PC-3 (cell line): ENCODE data around the gene TMED7. TPM values are rescaled to one million over a fixed set of nuclear protein-coding genes. Genes with fewer than 3 reads are reported as not detected.

ENCODE experiments used
- ATAC-seq: fragments of 200-7000 bp; cut with Tn5 transposase; 2 replicates; pipeline ENCODE4 v1.9.1; 2020; ENCODE audit warnings: mild to moderate bottlenecking, moderate library complexity
- BruUV-seq: library from RNA; stranded (reverse); fragments of 400-500 nt; replicated peaks from 2 replicates; lab custom pipeline; 2021; lab: Mats Ljungman, UMichigan
- CTCF ChIA-PET: fragments of 300-600 bp; sonication (Branson Sonifier 250); formaldehyde crosslinking; loops from one replicate; lab custom pipeline; 2022; ENCODE audit warnings: antibody characterized with exemption; lab: Charles Lee
- POLR2A ChIA-PET: fragments of 300-600 bp; sonication (Branson Sonifier 250); formaldehyde crosslinking; loops from one replicate; lab custom pipeline; 2022; ENCODE audit warnings: antibody characterized with exemption; ENCODE audit not compliant: unreplicated experiment; lab: Charles Lee
- DNase-seq: peaks from one replicate; pipeline ENCODE4 v3.0.0-alpha.2; 2015
- H2AFZ ChIP-seq: fragments of 300-600 bp; sonication (generic); 2 replicates; pipeline ENCODE4 v1.6.0; 2016; ENCODE audit warnings: antibody characterized with exemption, low read length
- H3F3A ChIP-seq: fragments of 300-600 bp; sonication (generic); one replicate; pipeline ENCODE4 v1.6.0; 2017; ENCODE audit warnings: antibody characterized with exemption, low read length, control low read depth, mild to moderate bottlenecking; ENCODE audit not compliant: unreplicated experiment
- H3K27ac ChIP-seq: fragments of 300-600 bp; sonication (generic); 2 replicates; pipeline ENCODE4 v1.5.1; 2016; ENCODE audit warnings: mild to moderate bottlenecking, low read length
- H3K27me3 ChIP-seq: fragments of 300-600 bp; sonication (generic); 2 replicates; pipeline ENCODE4 v1.6.1; 2016; ENCODE audit warnings: low read length, mixed read lengths
- H3K36me3 ChIP-seq: fragments of 300-600 bp; sonication (generic); 2 replicates; pipeline ENCODE4 v1.6.1; 2016; ENCODE audit warnings: low read depth, mixed run types, low read length, mixed read lengths
- H3K4me1 ChIP-seq: fragments of 300-600 bp; sonication (generic); 2 replicates; pipeline ENCODE4 v1.5.1; 2016; ENCODE audit warnings: low read length; ENCODE audit not compliant: insufficient read depth
- H3K4me2 ChIP-seq: fragments of 300-600 bp; sonication (generic); 2 replicates; pipeline ENCODE4 v1.6.0; 2016; ENCODE audit warnings: low read length
- H3K4me3 ChIP-seq: fragments of 300-600 bp; sonication (generic); 2 replicates; pipeline ENCODE4 v1.5.1; 2016; ENCODE audit warnings: mild to moderate bottlenecking, low read length, mixed read lengths
- H3K79me2 ChIP-seq: fragments of 300-600 bp; sonication (generic); 2 replicates; pipeline ENCODE4 v1.6.1; 2017; ENCODE audit warnings: low read length, mixed read lengths
- H3K9ac ChIP-seq: fragments of 300-600 bp; sonication (generic); 2 replicates; pipeline ENCODE4 v1.6.0; 2016; ENCODE audit warnings: mild to moderate bottlenecking, low read length
- H3K9me2 ChIP-seq: fragments of 300-600 bp; sonication (generic); replicated peaks from 2 replicates; pipeline ENCODE4 v1.6.1; 2016; ENCODE audit warnings: mixed run types, low read length, mixed read lengths
- H3K9me3 ChIP-seq: fragments of 300-600 bp; sonication (generic); 2 replicates; pipeline ENCODE4 v1.6.1; 2016; ENCODE audit warnings: low read length, mixed read lengths
- H4K20me1 ChIP-seq: fragments of 300-600 bp; sonication (generic); 2 replicates; pipeline ENCODE4 v1.6.1; 2016; ENCODE audit warnings: low read length, mixed read lengths
- EZH2 ChIP-seq: fragments of 300-600 bp; sonication (generic); IDR thresholded peaks from one replicate; pipeline ENCODE4 v1.6.1; 2017; ENCODE audit warnings: antibody characterized with exemption, mild to moderate bottlenecking, low read length; ENCODE audit not compliant: unreplicated experiment
- EZH2phosphoT487 ChIP-seq: fragments of 300-600 bp; sonication (generic); IDR thresholded peaks from 2 replicates; pipeline ENCODE4 v1.6.1; 2018; ENCODE audit warnings: mild to moderate bottlenecking, antibody characterized with exemption, low read length, borderline replicate concordance
- intact Hi-C: fragments of 100-400 bp; cut with micrococcal nuclease; formaldehyde crosslinking; loops from 2 replicates; pipeline ENCODE4 v1.9.0; 2023
- total RNA-seq: library from RNA; depleted of rRNA; stranded (reverse); fragments of >200 nt; gene quantifications from 2 replicates; pipeline ENCODE4 v1.2.3, GENCODE V29; 2014
- TF ChIP-seq, protein P1 (sequence below): fragments of 300-600 bp; sonication (generic); conservative IDR thresholded peaks from 2 replicates; pipeline ENCODE4 v1.5.1; 2017; ENCODE audit warnings: antibody characterized with exemption, low read depth, mild to moderate bottlenecking, low read length

Gene TMED7
- total RNA-seq, 1 experiment from 2014 or later, result 234 TPM

DNA sequence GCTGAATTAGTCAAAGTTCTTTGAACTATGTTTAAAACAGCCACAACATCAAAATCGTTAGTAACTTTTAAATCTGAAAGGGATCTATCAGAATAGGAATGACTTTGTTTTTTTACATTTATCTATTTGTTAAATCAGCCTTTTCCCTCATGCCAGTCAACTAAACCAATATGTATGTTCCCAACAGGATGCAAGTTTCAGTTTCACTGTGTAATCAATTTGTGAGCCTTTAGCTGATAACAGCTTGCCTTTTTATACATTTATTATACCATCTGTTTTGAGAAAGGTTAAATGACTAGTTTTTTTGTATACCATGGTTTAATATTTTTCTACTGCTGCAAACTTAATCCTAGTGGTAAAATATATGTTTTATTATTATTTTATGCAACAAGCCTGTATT is 8.9 kb downstream of the TMED7 start:
- Histone ChIP-seq H3K4me1 (no peaks in the 10 kb centered on the region), H3K4me2 (no peak overlapping the region), H3K9me2 (no peaks in the 10 kb centered on the region), H3K4me3 (no peak overlapping the region), H3K79me2 (peaks cover 25% of the 10 kb centered on the region), H3F3A (no peaks in the 10 kb centered on the region), H4K20me1 (peaks cover 8% of the 10 kb centered on the region; the same call in 1 of the 2 replicates), H3K27ac (no peak overlapping the region), H3K9ac (no peak overlapping the region), H2AFZ (no peak overlapping the region), H3K36me3 (peaks cover 52% of the 10 kb centered on the region), H3K9me3 (no peaks in the 10 kb centered on the region), H3K27me3 (no peaks in the 10 kb centered on the region)
- no peak for ATAC-seq
- POLR2A ChIA-PET, result no interaction called here
- DNase-seq, result no peak
- CTCF ChIA-PET, result no interaction called here
- no TSS peak for BruUV-seq
- TF ChIP-seq, protein P1, sequence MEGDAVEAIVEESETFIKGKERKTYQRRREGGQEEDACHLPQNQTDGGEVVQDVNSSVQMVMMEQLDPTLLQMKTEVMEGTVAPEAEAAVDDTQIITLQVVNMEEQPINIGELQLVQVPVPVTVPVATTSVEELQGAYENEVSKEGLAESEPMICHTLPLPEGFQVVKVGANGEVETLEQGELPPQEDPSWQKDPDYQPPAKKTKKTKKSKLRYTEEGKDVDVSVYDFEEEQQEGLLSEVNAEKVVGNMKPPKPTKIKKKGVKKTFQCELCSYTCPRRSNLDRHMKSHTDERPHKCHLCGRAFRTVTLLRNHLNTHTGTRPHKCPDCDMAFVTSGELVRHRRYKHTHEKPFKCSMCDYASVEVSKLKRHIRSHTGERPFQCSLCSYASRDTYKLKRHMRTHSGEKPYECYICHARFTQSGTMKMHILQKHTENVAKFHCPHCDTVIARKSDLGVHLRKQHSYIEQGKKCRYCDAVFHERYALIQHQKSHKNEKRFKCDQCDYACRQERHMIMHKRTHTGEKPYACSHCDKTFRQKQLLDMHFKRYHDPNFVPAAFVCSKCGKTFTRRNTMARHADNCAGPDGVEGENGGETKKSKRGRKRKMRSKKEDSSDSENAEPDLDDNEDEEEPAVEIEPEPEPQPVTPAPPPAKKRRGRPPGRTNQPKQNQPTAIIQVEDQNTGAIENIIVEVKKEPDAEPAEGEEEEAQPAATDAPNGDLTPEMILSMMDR, result no peak
- TF ChIP-seq EZH2, result no peak
- no peak for TF ChIP-seq EZH2phosphoT487
- intact Hi-C loops, result no loop called here

- no peaks in the 10 kb centered on the region for H3K27me3 ChIP-seq
- no peak overlapping the region for H3K4me2 ChIP-seq
- ATAC-seq (no peak), DNase-seq (no peak)
- ChIA-PET POLR2A (no interaction called here), CTCF (no interaction called here)
- peaks cover 52% of the 10 kb centered on the region for H3K36me3 ChIP-seq
- H3K79me2 ChIP-seq, result peaks cover 21% of the 10 kb centered on the region
- H3F3A ChIP-seq, result no peaks in the 10 kb centered on the region
- intact Hi-C loops, result no loop called here
- no peak overlapping the region for H3K9ac ChIP-seq
- TF ChIP-seq, protein P1, result no peak
- TF ChIP-seq EZH2 (no peak), EZH2phosphoT487 (no peak)
- no peaks in the 10 kb centered on the region for H3K4me1 ChIP-seq
- no peak overlapping the region for H3K27ac ChIP-seq
- no TSS peak for BruUV-seq
- peaks cover 4% of the 10 kb centered on the region; the same call in 1 of the 2 replicates for H4K20me1 ChIP-seq
- no peak overlapping the region for H2AFZ ChIP-seq
- H3K4me3 ChIP-seq, result no peak overlapping the region
- H3K9me3 ChIP-seq, result no peaks in the 10 kb centered on the region
- no peaks in the 10 kb centered on the region for H3K9me2 ChIP-seq
Measured at GRCh38 chr5:115616472-115616871, 9.4 kb downstream of the TMED7 start.

GRCh38 chr5:115611873-115612272 is 14.0 kb downstream of the TMED7 start:
- peaks cover 23% of the 10 kb centered on the region; the same call in 1 of the 2 replicates for H3K36me3 ChIP-seq
- POLR2A ChIA-PET, result no interaction called here
- TF ChIP-seq, protein P1, result no peak
- TF ChIP-seq EZH2, result no peak
- no peak for TF ChIP-seq EZH2phosphoT487
- no peak overlapping the region for H2AFZ ChIP-seq
- H3K4me2 ChIP-seq, result no peak overlapping the region
- CTCF ChIA-PET, result no interaction called here
- ATAC-seq, result no peak
- H3K27ac ChIP-seq, result no peak overlapping the region
- no peak overlapping the region for H3K9ac ChIP-seq
- no peak for DNase-seq
- H3F3A ChIP-seq, result no peaks in the 10 kb centered on the region
- H3K4me1 ChIP-seq, result no peaks in the 10 kb centered on the region
- H3K4me3 ChIP-seq, result no peak overlapping the region
- intact Hi-C loops, result loop anchor here (2.0 kb wide), 1 partner anchor 13 kb away; no protein-coding TSS in a partner anchor
- H4K20me1 ChIP-seq, result no peaks in the 10 kb centered on the region
- peaks cover 2% of the 10 kb centered on the region; the same call in 1 of the 2 replicates for H3K79me2 ChIP-seq
- H3K27me3 ChIP-seq, result no peaks in the 10 kb centered on the region
- H3K9me2 ChIP-seq, result no peaks in the 10 kb centered on the region
- no TSS peak for BruUV-seq
- no peaks in the 10 kb centered on the region for H3K9me3 ChIP-seq
